ENCODE results near the gene CNOT8. TPM values are rescaled to one million over a fixed set of nuclear protein-coding genes. Genes with fewer than 3 reads are reported as not detected.

The CNOT8 gene
- total and polyA plus RNA-seq, 2 donors (not counting 3 experiments of a cell fraction or from before 2014, with no cell fraction given) = 42.6 to 53.7 TPM

GRCh38 chr5:154900066-154900465, 41.6 kb downstream of the CNOT8 start:
- CTCF ChIA-PET = interaction anchor here (0.9 to 1.3 kb wide), 3 partner anchors 10 to 18 kb away, joined by 3 to 4 read pairs (median 4); no protein-coding TSS in a partner anchor
- no peaks in the 10 kb centered on the region for H3K4me1 ChIP-seq (ENCODE audit: control insufficient read depth, extremely low read depth, insufficient read depth, low read length)
- no peaks in the 10 kb centered on the region for H3K79me2 ChIP-seq (ENCODE audit: control insufficient read depth, insufficient read depth, low read length)
- no peaks in the 10 kb centered on the region for H3K27me3 ChIP-seq (ENCODE audit: control insufficient read depth in 2 of 2, insufficient read depth in 2 of 2, low read length in 2 of 2)
- H3K9me1 ChIP-seq (replicated peaks; ENCODE audit: control insufficient read depth, extremely low read depth, insufficient read depth, low read length) = no peaks in the 10 kb centered on the region
- H4K20me1 ChIP-seq (replicated peaks; ENCODE audit: control insufficient read depth, extremely low read depth, insufficient read depth, low read length) = no peaks in the 10 kb centered on the region
- DNase-seq (ENCODE audit: low read depth, low spot score) (no peak), FAIRE-seq (no peak)
- intact Hi-C loops (cut with micrococcal nuclease) (no loop called here), dilution Hi-C loops (cut with MboI; ENCODE audit: extremely low pct_ligation_motif_present, low sequenced_read_pairs) (no loop called here)
- no peak overlapping the region for H3K4me2 ChIP-seq (ENCODE audit: insufficient read depth, low read length)
- no peak overlapping the region for H3K4me3 ChIP-seq (replicated peaks in 1 of 3; ENCODE audit: insufficient read depth in 1 of 3, low read depth in 1 of 3, low read length in 3 of 3)
- POLR2A ChIA-PET = no interaction called here
- H2AFZ ChIP-seq (ENCODE audit: low read depth, low read length) = no peak overlapping the region
- H3K27ac ChIP-seq (ENCODE audit: insufficient read depth, low read depth, low read length) = no peak overlapping the region
- H3K9ac ChIP-seq (replicated peaks; ENCODE audit: extremely low read depth, insufficient read depth, low read length) = no peak overlapping the region
- BruUV-seq (replicated peaks) = no TSS peak
- TF ChIP-seq FOS (IDR thresholded peaks at IDR 0.05; ENCODE audit: borderline replicate concordance, insufficient read depth, low read length) = no peak
- TF ChIP-seq POLR2AphosphoS5 (IDR thresholded peaks at IDR 0.05; ENCODE audit: insufficient read depth, low read depth, low read length) = no peak
- no peak for TF ChIP-seq MYC (IDR thresholded peaks at IDR 0.05; ENCODE audit: low read depth, low read length)
- TF ChIP-seq MAX (IDR thresholded peaks at IDR 0.05; ENCODE audit: insufficient read depth, insufficient read length) = no peak
- no peak for TF ChIP-seq POLR2A (IDR thresholded peaks at IDR 0.05; ENCODE audit: low read depth, low read length)
- no peak for TF ChIP-seq EZH2 (IDR thresholded peaks at IDR 0.05; ENCODE audit: borderline replicate concordance, low read depth, low read length, severe bottlenecking)
- no peak for TF ChIP-seq CTCF (IDR thresholded peaks at IDR 0.05; ENCODE audit: extremely low read depth in 1 of 2, insufficient read depth in 1 of 2, low read depth in 1 of 2, low read length in 2 of 2)
- no peak for TF ChIP-seq JUN (IDR thresholded peaks at IDR 0.05; ENCODE audit: borderline replicate concordance, insufficient read depth, insufficient read length, low read depth)
- TF ChIP-seq GATA2 (IDR thresholded peaks at IDR 0.05; ENCODE audit: insufficient read depth, insufficient read length, low read depth, low read length) = no peak
- no peaks in the 10 kb centered on the region for H3K9me3 ChIP-seq (replicated peaks; ENCODE audit: control insufficient read depth, insufficient read depth, low read length)
- peaks cover 24 to 25% of the 10 kb centered on the region in 2 experiments for H3K36me3 ChIP-seq (ENCODE audit: control insufficient read depth in 2 of 2, extremely low read depth in 1 of 2, insufficient read depth in 2 of 2, low read length in 2 of 2)

All from endothelial cell of umbilical vein (primary cell).